ENCODE results near the gene GTF3C4.

Gene GTF3C4

DNA sequence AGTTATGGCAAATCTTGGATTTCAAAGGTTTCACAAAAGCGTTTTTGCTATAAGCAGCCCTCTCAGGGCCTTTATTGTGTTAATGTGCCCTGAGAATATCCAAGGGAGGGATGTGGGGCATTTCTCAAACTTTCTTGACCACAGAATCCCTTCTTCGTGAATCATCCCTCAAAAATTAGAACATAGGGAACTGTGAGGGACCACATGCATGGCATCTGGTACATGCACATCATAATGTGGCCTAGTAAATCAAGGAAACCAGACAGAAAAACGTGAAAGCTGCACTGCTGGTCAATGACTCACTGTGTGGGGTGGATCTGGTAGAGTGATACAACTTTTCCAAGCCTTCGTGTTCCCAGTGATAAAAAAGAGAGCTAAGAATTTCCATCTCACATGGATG is 22.9 kb upstream of the GTF3C4 start:
- H3K36me3 ChIP-seq (ENCODE audit: control insufficient read depth, insufficient read depth, low read length) = peaks cover 17% of the 10 kb centered on the region
- WGBS (ENCODE audit: insufficient coverage, insufficient read length) = no CpG with 5 or more reads among the region's 4 CpGs
- DNase-seq (ENCODE audit: low read depth, low spot score) = no peak

DNA sequence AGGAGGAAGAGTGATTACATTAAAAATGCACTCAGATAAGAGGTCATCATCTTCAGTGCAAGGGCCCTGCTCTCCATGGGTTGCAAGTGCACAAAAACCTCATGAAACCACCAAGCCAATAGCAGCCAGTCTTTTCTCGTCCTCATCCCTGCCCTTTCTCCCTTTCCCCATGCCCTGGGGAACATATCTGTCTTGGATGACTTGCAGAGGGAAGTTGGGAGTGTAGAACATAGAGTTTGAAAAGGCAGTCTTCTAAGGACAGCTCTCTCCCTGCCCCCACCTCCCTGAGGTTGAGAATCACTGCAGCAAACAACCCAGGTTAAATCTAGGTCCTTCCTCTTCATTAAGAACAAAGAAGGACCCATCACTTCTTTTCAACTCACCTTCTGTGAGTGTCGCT is 22.5 kb upstream of the GTF3C4 start:
- no peak overlapping the region for H3K27ac ChIP-seq (ENCODE audit: low read length)
- peaks cover 17% of the 10 kb centered on the region for H3K36me3 ChIP-seq (ENCODE audit: control insufficient read depth, insufficient read depth, low read length)
- WGBS (ENCODE audit: insufficient coverage, insufficient read length) = no CpG with 5 or more reads among the region's 2 CpGs

More for the DNA sequence above, 22.9 kb upstream of the GTF3C4 start:
- H3K9me3 ChIP-seq (ENCODE audit: control insufficient read depth, insufficient read depth, low read length) = no peaks in the 10 kb centered on the region
- H3K27me3 ChIP-seq (ENCODE audit: control insufficient read depth, insufficient read depth, low read length) = no peaks in the 10 kb centered on the region
- no peaks in the 10 kb centered on the region for H3K4me1 ChIP-seq (ENCODE audit: control insufficient read depth, insufficient read depth, low read length)
- no peak overlapping the region for H3K27ac ChIP-seq (ENCODE audit: low read length)
- no peak overlapping the region for H3K4me3 ChIP-seq (ENCODE audit: low read length)

DNA sequence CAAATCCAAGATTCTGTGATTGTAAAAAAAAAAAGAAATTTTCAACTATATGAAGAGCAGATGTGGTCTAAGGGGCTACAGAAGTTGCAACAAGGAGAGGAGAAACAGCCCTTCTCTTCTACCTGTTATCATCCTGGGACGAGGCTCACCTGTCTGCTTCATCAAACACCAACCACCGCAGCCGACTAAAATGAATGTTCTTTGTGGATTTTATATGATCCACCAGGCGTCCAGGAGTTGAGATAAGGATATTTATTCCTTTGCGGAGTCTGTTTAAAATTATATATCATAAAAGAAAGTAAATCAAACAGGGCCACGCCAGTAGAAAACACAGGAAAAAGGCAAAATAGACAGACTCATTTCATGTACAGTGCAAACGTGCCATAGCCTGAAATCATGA is 22.0 kb upstream of the GTF3C4 start:
- Histone ChIP-seq H3K9me3 (ENCODE audit: control insufficient read depth, insufficient read depth, low read length) (no peaks in the 10 kb centered on the region), H3K4me1 (ENCODE audit: control insufficient read depth, insufficient read depth, low read length) (no peaks in the 10 kb centered on the region), H3K36me3 (ENCODE audit: control insufficient read depth, insufficient read depth, low read length) (peaks cover 17% of the 10 kb centered on the region), H3K27me3 (ENCODE audit: control insufficient read depth, insufficient read depth, low read length) (no peaks in the 10 kb centered on the region), H3K4me3 (ENCODE audit: low read length) (no peak overlapping the region), H3K27ac (ENCODE audit: low read length) (no peak overlapping the region)
- no peak for DNase-seq (ENCODE audit: low read depth, low spot score)
- no CpG with 5 or more reads among the region's 7 CpGs for WGBS (ENCODE audit: insufficient coverage, insufficient read length)

More for the DNA sequence above, 22.5 kb upstream of the GTF3C4 start:
- H3K4me1 ChIP-seq (ENCODE audit: control insufficient read depth, insufficient read depth, low read length) = no peaks in the 10 kb centered on the region
- no peak overlapping the region for H3K4me3 ChIP-seq (ENCODE audit: low read length)
- DNase-seq (ENCODE audit: low read depth, low spot score) = no peak
- H3K27me3 ChIP-seq (ENCODE audit: control insufficient read depth, insufficient read depth, low read length) = no peaks in the 10 kb centered on the region
- no peaks in the 10 kb centered on the region for H3K9me3 ChIP-seq (ENCODE audit: control insufficient read depth, insufficient read depth, low read length)

DNA sequence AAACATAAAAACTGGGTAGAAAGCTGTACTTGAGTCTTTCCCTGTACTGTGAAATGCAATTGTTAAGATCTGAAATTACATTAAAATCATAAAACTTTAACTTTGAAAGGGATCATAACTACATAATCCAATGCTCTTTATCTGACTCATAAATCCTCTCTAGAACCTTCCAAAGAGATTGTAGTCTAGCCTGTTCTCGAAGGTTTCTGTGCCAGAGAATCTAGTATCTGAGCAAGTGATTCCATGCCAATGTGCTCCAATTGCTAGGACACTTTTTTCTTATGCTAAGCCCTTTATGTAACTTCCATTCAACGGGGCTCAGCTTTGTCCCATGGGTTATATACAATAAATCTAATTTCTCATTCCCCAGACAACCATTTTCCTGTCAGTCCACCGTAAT is 21.6 kb upstream of the GTF3C4 start:
- WGBS (ENCODE audit: insufficient coverage, insufficient read length) = no CpG with 5 or more reads among the region's 3 CpGs
- no peak overlapping the region for H3K27ac ChIP-seq (ENCODE audit: low read length)
- no peak for DNase-seq (ENCODE audit: low read depth, low spot score)
- no peaks in the 10 kb centered on the region for H3K4me1 ChIP-seq (ENCODE audit: control insufficient read depth, insufficient read depth, low read length)
- H3K9me3 ChIP-seq (ENCODE audit: control insufficient read depth, insufficient read depth, low read length) = no peaks in the 10 kb centered on the region
- no peak overlapping the region for H3K4me3 ChIP-seq (ENCODE audit: low read length)
- H3K36me3 ChIP-seq (ENCODE audit: control insufficient read depth, insufficient read depth, low read length) = peaks cover 17% of the 10 kb centered on the region
- no peaks in the 10 kb centered on the region for H3K27me3 ChIP-seq (ENCODE audit: control insufficient read depth, insufficient read depth, low read length)

DNA sequence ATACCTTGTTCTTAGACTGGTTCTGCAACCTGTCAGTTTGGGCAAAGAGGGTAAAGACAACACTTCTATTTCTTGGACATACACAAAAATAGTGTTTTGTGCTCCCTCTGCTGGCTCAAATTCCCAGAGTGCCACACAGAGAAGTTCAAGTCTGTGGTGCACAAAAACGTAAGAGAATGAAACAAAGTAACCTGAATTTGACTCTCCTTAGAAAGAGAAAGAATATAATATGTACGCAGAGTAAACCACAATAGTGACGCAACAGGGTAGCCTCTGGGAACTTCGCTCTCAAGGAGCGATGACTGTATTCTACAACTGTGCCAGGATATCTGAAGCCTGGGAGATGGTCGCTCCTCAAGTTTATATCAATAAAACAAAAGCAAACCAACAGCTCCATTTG is 19.0 kb upstream of the GTF3C4 start:
- H3K27ac ChIP-seq (ENCODE audit: low read length) = no peak overlapping the region
- H3K4me1 ChIP-seq (ENCODE audit: control insufficient read depth, insufficient read depth, low read length) = no peaks in the 10 kb centered on the region
- no CpG with 5 or more reads among the region's 6 CpGs for WGBS (ENCODE audit: insufficient coverage, insufficient read length)
- no peaks in the 10 kb centered on the region for H3K9me3 ChIP-seq (ENCODE audit: control insufficient read depth, insufficient read depth, low read length)
- H3K36me3 ChIP-seq (ENCODE audit: control insufficient read depth, insufficient read depth, low read length) = peaks cover 9% of the 10 kb centered on the region
- no peak overlapping the region for H3K4me3 ChIP-seq (ENCODE audit: low read length)
- H3K27me3 ChIP-seq (ENCODE audit: control insufficient read depth, insufficient read depth, low read length) = no peaks in the 10 kb centered on the region
- no peak for DNase-seq (ENCODE audit: low read depth, low spot score)

DNA sequence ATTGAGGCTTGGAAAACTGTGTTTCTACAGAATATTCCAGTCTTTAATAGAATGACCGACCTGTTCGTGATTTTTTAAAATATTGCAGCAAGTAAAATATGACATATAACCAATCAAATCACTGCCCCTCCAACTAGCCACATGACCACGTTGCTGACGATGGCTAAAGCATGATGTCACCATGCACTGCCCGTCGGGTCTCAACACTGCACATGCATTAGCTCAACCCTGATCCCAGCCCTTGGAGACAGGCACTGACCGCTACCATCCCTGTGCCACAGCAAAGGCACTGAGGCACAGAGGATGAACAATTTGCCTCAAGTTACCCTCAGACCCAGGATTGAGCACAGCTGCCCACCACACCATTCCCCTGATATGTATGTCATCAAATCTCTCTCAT is 14.0 kb upstream of the GTF3C4 start:
- no CpG with 5 or more reads among the region's 7 CpGs for WGBS (ENCODE audit: insufficient coverage, insufficient read length)
- Histone ChIP-seq H3K4me1 (ENCODE audit: control insufficient read depth, insufficient read depth, low read length) (no peaks in the 10 kb centered on the region), H3K9me3 (ENCODE audit: control insufficient read depth, insufficient read depth, low read length) (no peaks in the 10 kb centered on the region), H3K36me3 (ENCODE audit: control insufficient read depth, insufficient read depth, low read length) (peaks cover 1% of the 10 kb centered on the region; the same call in 1 of the 2 replicates), H3K27me3 (ENCODE audit: control insufficient read depth, insufficient read depth, low read length) (no peaks in the 10 kb centered on the region), H3K4me3 (ENCODE audit: low read length) (no peak overlapping the region), H3K27ac (ENCODE audit: low read length) (no peak overlapping the region)
- no peak for DNase-seq (ENCODE audit: low read depth, low spot score)

DNA sequence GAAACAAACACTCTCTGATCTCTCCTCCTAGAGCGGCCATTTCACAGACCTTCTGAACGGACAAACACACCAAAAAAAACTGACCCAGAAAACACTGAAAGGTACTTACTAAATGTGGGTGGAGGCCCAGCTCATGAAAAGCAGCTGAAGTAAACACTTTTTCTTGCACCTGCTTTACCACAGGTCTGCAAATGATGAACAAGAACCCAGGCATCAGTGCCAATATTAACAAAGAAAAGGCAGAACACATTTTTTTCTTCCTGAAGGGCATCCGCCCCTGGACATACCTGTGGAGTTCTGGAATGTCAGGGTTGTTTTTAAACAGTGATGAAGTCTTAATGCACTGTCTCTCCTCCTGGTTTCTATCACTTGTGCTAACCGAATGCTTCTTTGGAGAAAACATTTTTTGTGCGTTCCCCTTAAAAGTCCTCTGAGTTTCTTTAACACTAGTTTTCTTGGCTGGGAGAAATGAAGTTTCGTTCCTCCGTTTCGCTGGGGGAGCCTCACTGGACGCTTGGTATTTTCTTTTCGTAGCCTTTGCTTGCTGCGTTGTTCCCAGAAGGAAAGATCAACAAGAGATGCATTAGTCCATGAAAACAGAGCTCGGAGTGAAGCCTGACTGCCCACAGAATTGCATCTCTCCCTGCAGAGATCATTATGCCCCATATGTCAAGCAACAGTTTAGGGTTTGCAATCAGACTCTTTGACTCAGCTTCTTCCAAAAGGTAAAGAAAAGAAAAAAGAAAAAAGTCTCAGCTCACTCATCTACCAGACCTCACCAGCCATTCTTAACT is 7.9 kb upstream of the GTF3C4 start:
- no peaks in the 10 kb centered on the region for H3K4me1 ChIP-seq (ENCODE audit: control insufficient read depth, insufficient read depth, low read length)
- no peak overlapping the region for H3K4me3 ChIP-seq (ENCODE audit: low read length)
- no CpG with 5 or more reads among the region's 12 CpGs for WGBS (ENCODE audit: insufficient coverage, insufficient read length)
- H3K27me3 ChIP-seq (ENCODE audit: control insufficient read depth, insufficient read depth, low read length) = no peaks in the 10 kb centered on the region
- H3K36me3 ChIP-seq (ENCODE audit: control insufficient read depth, insufficient read depth, low read length) = peaks cover 3% of the 10 kb centered on the region; the same call in 1 of the 2 replicates
- no peak overlapping the region for H3K27ac ChIP-seq (ENCODE audit: low read length)
- no peaks in the 10 kb centered on the region for H3K9me3 ChIP-seq (ENCODE audit: control insufficient read depth, insufficient read depth, low read length)
- DNase-seq (ENCODE audit: low read depth, low spot score) = no peak

DNA sequence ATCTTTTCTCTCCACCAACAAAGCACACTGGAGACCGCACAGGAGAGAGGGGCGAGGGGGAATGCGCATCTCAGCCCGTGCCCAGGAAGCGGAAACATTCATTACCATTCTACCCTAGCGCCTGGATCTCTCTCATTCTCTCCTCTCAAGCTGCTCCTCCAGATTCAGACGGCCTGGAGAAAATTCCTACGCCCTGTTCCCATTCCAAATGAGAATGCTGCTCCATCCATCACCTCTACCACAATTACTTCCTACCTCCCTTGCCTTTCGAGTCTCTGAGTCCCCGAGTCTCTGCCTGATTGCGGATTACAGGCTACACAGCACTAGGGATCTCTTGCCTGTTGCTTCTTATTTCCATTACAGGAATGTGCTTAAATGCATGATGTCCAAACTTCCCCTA is 7.1 kb upstream of the GTF3C4 start:
- Histone ChIP-seq H3K9me3 (ENCODE audit: control insufficient read depth, insufficient read depth, low read length) (no peaks in the 10 kb centered on the region), H3K27ac (ENCODE audit: low read length) (no peak overlapping the region), H3K27me3 (ENCODE audit: control insufficient read depth, insufficient read depth, low read length) (no peaks in the 10 kb centered on the region), H3K4me1 (ENCODE audit: control insufficient read depth, insufficient read depth, low read length) (no peaks in the 10 kb centered on the region), H3K4me3 (ENCODE audit: low read length) (no peak overlapping the region), H3K36me3 (ENCODE audit: control insufficient read depth, insufficient read depth, low read length) (peaks cover 3% of the 10 kb centered on the region; the same call in 1 of the 2 replicates)
- DNase-seq (ENCODE audit: low read depth, low spot score) = no peak
- no CpG with 5 or more reads among the region's 11 CpGs for WGBS (ENCODE audit: insufficient coverage, insufficient read length)

DNA sequence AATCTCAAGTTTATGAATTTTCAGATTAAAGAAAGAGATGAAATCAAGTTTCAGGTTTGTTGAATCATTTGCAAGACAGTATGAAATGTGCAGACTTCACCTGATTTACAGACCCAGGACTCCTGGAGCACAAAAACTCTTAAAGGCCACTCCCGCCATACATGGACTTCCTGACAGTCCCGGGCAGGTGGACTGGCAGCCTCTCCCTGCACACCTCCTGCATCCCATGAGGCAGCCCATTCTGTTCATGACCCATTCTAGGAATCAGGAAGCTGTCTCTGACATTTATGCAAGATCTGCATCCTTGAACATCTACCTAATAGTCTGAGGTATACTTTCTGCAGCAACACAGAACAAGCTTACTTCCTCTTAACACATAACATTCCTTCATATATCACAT is 6.4 kb upstream of the GTF3C4 start:
- peaks cover 3% of the 10 kb centered on the region; the same call in 1 of the 2 replicates for H3K36me3 ChIP-seq (ENCODE audit: control insufficient read depth, insufficient read depth, low read length)
- H3K27me3 ChIP-seq (ENCODE audit: control insufficient read depth, insufficient read depth, low read length) = no peaks in the 10 kb centered on the region
- no CpG with 5 or more reads among the region's 2 CpGs for WGBS (ENCODE audit: insufficient coverage, insufficient read length)
- no peaks in the 10 kb centered on the region for H3K4me1 ChIP-seq (ENCODE audit: control insufficient read depth, insufficient read depth, low read length)
- no peak overlapping the region for H3K4me3 ChIP-seq (ENCODE audit: low read length)
- H3K27ac ChIP-seq (ENCODE audit: low read length) = no peak overlapping the region
- H3K9me3 ChIP-seq (ENCODE audit: control insufficient read depth, insufficient read depth, low read length) = no peaks in the 10 kb centered on the region
- no peak for DNase-seq (ENCODE audit: low read depth, low spot score)

DNA sequence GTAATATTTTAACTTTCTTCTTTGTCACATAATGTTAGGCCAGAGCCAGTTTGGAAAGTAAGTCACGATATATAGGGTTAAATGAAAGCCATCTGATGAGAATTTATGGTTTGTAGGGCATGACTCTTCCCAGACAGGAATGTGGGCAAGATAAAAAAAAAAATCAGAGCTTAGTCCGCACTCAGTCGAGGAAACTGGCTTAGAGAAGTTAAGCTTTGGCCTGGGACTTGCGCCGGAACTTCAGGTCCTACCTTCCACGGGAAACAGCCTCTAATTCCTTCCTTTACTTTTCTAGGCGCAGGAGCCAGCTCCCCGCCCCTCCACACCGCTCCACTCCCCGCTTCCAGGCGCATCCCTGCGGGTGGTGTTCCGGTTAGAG is 956 bp upstream of the GTF3C4 start:
- Histone ChIP-seq H3K9me3 (ENCODE audit: control insufficient read depth, insufficient read depth, low read length) (no peaks in the 10 kb centered on the region), H3K27ac (ENCODE audit: low read length) (no peak overlapping the region), H3K4me1 (ENCODE audit: control insufficient read depth, insufficient read depth, low read length) (no peaks in the 10 kb centered on the region; the same call in 1 of the 2 replicates), H3K27me3 (ENCODE audit: control insufficient read depth, insufficient read depth, low read length) (no peaks in the 10 kb centered on the region), H3K4me3 (ENCODE audit: low read length) (peak overlapping the region; percentile 94), H3K36me3 (ENCODE audit: control insufficient read depth, insufficient read depth, low read length) (no peaks in the 10 kb centered on the region)
- no CpG with 5 or more reads among the region's 13 CpGs for WGBS (ENCODE audit: insufficient coverage, insufficient read length)
- no peak for DNase-seq (ENCODE audit: low read depth, low spot score)

All from iPS DF 6.9 (cell line).